ENCODE measurements around the gene FLT4.

The FLT4 gene

DNA sequence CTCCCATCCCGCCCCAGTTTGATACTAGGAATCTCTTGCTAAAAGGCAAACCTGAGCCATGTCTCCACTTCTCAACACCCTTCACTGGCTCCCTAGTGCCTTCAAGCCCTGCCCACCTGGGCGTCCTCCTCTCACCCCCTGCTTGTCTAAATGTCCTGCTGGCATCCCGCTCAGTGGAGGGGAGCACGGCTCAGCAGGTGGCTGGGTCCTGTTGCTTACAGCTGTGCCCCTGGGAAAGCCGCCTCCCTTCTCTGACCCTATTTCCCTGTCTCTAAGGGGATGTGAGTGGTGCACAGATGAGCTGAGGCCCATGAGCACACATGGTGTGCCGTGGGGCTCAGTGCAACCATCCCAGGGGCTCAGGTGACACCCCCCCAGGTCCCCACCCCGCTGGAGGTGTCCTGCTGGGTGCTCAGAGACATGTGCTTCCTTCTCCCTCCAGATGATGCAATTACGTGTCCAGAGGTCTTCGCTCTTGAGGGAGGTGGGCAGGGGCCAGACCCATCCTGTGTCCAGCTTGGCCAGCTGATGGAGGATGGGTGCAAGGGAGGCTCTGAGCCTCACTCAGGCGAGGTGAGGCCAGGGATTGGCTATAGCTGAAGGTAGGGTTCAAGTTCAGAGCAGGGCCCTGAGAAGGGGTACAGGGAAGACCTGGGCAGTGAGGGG, 24.1 kb downstream of the FLT4 start:
- no peak for DNase-seq

DNA sequence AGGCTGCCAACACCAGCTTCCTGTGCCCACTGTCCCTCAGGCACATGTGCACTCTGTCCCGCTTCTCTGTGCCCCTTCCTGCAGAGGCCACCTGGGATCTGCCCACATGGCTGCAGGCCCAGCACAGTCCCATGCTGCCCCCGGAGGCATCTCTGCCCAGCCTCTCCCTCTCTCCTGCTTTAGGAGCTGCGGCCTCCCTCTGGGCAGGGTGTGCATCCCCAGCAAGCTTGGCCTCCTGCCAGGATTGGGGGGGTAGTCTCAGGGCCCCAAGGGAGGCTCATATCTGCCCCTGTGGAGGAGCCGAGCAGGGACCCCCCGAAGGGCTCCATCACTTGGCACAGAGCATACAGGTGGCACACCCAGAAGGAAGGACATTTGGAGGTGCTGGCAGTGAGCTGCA, 24.8 kb downstream of the FLT4 start:
- DNase-seq: no peak

DNA sequence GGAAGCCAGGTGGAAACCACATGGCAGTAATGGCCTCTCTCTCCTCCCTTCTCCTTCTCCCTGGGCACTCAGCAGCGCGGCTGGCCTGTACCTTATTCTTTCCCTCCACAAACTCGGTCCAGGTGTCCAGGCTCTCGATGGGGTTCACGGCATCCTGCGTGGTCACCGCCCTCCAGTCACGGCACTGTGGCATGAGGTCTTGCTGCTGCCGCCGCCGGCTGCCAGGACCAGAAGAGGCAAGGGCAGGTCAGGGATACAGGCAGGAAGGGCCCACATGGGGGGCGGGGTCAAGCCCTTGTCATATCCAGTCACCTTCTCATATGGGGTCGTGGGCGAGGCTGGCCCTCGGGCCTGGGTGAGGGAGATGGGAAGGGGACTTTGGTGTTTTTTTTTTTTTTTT, 25.6 kb downstream of the FLT4 start:
- no peak for DNase-seq

DNA sequence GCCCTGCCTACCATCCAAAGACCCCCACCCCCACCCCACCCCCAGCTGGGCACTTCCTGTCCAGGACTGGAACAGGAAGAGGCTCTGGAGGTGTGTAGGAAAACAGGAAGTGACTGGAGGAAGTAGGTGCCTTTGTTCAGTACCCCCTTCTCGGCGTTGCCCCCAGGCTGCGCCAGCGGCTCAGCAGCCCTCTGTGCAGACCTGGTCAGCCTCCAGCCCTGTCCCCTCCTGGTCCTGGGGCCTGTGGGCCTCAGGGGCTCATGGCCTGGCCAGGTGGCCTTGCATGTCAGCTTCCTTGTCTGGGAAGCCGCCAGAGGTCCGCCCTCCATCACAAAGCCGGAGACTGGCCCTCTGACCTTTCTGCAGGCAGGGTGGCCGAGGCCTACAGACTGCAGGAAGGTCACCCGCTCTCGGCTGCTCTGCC, 26.0 kb downstream of the FLT4 start:
- no peak for DNase-seq

DNA sequence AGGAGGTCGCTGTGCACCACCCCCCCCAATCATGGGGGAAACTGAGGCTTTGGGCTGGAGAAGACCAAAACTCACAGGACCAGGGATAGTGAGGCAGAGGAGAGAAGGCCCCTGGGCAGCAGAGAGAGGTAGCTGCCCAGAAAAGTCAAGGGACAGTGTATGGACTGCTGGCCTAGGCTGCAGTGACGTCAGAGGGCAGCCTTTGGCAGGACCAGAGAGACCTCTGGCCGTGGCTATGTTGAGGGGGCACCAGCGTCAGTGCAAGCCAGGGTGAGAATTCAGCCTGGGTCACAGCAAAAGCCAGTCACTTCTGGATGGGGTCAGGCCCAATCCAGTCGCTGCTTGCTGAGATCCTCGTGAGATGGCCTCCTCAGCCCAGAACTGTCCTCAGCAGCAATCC, 26.5 kb downstream of the FLT4 start:
- no peak for DNase-seq

DNA sequence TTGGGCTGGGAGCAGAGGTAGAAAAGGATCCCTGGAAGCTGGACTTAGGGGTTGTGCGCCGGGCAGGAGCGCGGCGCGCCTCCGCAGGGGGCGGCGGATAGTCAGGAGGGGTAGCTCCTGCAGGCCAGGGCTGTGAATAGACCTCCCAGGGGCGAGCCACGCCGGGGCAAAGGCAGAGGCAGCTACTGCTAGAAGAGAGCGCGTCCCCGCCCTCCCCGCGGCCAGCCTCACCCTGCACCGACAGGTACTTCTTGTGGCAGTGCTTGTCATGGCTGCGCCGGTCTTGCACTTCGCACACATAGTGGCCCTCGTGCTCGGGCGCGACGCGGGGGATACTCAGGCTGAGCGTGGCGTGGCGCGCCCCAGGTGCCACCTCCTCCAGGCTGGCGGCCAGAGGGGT, 28.1 kb downstream of the FLT4 start:
- no peak for DNase-seq

DNA sequence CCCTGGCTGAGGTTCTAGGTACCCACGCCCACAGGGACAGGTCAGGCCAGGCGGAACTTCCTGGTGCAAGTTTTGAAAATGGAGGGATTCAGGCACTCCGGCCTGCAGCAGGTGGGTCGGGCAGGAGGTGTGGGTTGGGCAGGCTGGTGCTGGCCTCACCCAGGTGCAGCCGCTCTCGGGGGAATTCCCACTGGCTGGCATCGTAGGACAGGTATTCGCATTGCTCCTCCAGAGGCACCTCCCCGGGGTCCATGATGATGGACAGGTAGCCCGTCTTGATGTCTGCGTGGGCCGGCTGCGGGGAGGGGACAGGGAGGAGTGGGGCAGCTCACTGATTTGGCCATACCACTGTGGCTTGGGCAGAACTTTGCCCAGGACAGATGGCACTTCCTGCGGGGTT, 29.4 kb downstream of the FLT4 start:
- no peak for DNase-seq

DNA sequence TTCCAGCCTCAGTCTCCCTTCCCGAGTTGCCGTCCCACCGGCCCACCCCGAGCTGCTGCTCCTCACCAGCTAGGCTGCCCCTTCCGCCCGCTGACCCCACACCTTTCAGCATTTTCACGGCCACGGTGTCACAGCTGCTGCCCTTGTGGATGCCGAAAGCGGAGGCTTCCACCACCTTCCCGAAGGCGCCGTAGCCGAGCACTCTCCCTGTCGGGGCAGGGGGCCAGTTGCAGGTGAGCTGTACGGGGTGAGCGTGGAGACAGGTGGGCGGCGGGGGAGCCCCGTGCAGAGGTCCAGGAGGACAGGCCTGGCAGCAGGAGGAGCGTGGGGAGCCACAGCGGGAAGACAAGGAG, 29.9 kb downstream of the FLT4 start:
- no peak for DNase-seq

DNA sequence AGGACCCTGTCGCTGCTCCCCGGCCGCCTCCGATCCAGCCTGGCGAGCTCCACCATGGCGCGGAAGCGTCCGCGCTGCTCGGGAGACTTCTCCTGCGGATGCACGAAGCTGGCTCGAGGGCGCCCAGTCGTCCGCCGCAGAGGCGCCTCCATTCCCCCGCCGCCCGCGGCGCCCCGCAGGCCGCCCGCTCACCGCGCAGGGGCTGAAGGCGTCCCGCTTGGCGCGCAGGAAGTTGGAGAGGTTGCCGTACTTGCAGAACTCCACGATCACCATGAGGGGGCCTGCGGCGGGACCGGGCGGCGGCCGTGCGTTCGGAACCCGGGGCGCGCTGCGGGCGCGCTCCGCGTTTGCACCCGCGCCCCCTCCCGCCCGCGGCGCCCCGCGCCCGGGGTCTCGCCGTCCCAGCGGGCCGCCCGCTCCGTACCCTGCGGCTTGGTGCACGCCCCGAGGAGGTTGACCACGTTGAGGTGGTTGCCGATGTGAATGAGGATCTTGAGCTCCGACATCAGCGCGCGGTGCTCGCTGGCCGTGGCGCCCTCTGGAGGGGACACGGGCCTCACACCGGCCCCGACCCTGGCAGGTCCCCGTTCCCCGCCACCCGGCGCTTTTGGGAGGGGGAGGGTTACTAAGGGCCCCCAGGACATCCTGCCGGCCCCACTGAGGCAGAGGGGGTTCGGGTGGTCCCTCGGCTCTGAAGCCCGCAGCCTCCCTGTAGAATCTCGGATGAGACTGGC, 30.4 kb downstream of the FLT4 start:
- DNase-seq: peak; percentile 23 to 40

DNA sequence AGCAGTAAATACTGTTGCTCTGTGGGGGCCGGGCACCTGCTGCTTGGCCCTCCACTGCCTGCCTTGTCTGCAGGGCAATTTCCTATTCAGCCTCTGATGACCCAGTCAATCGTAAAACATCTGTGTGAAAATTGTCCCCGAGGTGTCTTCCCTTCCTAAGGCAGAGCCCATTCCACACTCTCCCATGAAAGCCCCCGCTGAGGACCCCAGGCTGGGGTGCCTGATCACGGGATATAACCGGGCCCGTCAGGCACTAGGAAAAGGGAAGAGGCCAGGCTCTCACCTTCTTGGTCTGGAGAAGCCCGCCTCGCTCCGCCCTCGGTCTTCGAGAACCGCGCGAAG, 30.9 kb downstream of the FLT4 start:
- no peak for DNase-seq

DNA sequence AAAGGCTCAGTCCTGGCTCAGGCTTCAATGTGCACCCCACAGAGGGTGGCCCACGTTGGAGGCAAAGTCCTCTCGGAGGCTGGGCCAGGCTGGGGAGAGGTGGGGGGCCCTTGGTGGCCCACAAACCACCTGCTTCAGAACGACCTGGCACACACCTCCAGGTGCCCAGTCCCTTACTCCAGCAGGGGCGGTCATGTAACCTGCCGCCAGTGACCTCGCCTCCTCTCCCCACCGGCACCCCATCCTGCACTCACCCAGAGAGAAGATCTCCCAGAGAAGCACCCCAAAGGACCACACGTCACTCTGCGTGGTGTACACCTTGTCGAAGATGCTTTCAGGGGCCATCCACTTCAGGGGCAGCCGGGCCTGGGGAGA, 35.6 kb downstream of the FLT4 start:
- no peak for DNase-seq

DNA sequence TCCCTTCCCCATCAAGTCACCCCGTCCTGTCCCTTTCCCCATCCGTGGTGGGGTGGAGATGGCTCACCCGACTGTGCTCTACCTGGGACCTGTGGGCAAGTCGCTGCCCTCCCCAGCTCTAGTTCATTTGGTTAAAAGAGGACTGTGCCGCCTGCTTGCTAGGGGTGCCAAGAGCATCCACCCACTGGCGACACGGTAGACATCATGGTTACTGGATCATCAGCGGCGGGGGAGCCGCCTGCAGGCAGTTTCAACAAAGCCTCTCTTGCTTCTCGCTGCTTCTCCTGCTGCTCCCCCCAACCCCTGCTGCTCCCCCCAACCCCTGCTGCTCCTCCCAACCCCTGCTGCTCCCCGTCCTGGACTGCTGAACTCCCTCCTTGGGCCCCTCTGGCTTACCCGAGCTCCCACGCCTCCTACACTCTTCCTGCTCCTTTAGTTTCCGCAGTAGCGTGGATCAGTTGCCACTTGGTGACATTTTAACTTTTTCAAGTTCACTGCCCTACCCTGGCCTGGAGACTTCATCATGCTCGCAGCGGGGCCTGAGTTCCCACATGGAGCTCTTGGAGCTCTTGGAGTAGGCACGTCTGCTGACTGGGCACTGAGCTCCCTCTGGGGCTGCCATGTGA, 36.1 kb downstream of the FLT4 start:
- DNase-seq: no peak

DNA sequence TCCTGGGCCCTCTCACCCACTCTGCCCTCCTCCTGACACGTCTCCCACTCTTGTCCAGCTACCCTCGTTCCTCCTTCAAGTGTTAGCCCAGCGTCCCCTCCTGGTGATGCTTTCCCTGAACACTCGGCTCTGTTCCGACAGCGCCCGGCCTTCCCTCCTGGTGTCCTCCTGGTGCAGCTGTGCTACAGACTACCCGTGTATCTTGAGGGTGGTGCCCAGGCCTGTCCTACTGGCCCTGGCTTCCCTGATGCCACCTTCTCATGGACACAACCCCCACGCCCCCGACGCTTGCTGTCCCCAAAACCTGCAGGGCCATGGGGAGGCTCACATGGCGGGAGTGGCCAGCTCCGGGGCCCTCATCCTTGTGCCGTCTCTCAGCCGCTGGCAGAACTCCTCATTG, 36.7 kb downstream of the FLT4 start:
- DNase-seq: no peak

DNA sequence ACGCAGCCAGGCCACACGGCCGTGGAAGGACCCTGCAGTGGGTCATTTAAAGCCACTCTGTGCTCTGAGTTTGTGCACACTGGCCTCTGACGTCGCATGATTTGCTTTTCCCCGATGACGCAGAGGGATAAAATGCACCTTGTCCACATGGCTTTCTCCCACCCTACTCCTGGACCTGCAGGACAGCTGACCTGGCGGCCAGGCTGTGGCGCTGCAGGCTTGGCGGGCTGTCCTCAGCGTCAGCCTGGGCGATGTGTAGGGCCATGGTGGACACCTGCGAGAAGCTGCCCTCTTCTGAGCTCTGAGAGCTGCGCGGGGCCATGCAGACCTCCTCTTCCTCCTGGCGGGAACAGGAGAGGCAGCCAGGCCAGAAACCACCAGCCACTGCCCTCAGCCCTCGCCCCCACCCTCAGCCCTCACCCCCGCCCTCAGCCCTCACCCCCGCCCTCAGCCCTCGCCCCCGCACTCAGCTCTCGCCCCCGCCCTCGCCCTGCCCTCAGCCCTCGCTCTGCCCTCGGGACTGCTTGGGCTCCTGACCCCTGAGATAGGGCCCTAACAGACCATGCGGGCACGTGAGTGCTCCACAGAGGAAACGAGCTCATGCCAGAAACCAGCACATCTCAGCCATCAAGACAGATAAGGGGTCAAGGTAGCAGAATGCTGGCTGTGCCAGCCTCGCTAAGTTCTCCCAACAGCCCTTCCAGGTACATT, 38.1 kb downstream of the FLT4 start:
- DNase-seq: no peak

DNA sequence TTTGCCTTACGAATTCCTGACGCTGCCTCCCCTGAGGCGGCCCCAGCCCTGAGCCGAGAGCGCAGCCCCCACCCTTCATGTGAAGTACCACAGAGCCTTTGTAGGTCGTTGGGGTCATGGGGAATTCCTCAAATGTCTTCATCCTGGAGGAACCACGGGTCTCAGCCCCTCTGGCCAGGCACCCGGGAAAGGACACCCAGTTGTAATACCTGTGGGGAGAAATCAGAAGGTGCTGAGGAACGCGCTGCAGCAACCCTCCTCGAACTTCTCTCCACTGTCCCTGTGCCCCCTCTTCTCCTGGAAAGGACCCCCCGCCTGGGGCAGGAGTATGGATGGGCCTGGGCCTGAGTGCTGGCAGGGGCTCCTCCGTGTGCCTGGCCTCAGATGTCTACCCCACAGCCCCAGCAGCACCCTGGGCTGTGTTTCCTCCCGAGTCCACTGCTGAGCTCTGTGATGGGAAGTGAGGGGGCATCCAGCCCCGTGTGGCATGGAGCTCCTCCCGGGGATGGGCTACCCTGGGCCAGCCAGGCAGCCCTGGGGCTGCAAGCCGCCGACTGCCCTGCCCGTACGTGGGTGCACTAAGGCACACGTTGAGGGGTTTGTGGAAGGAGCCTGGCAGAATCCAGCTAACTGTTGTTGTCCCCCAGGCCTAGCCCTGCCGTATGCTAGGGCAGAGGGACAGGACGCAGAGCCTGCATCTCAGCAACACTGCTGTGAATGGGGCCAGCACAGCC, 39.4 kb downstream of the FLT4 start:
- DNase-seq: no peak

DNA sequence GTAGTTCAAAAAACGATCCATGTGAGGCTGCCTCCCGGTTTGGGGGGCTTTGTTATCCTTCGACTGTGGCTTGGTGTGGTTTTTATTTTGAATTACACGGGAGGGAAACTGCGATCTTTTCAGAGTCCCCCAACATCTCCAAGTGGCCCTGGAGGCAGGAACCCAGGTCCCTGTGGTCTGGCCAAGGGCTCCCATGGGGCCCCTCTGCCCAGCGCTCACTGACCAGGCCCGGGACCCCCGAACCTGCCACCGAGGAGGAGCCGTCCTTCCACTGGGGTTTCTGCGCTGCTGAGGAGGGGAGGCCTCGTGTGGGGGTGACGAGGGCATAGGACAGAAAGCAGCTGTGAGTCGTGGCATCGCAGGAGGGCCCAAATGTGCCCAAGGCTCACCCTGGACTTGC, 40.0 kb downstream of the FLT4 start:
- no peak for DNase-seq

DNA sequence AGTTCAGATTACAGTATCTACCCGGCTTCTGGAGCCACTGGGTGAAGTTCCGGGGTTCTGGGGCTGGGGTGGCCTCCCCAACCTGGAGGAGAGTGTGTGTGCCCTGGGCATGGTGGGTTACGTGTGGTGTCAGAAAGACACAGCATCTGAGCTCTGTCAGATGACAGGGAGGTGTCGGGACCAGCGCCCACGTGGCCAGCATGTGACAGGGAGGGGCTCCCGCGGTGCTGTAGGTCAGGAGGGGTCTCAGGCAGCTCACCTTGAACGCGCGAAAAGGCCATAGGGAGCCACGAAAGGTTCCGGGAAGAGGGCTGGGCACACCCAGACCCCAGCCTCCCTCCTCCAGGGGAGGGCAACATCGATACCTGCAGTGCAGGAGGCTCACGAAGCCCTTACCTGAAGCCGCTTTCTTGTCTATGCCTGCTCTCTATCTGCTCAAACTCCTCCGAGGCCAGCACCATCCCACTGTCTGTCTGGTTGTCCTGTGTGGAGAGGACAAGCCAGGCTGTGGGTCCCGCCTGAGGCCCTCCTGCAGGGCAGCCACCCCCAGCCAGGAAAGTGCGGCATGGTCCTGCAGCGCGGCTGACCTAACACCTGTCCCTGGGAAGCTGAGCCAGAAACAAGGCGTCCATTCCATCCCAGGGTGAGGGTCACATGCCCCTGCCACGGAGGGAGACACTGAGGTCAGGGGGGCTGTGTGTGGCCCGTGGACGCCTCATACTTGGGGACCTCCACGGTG, 40.7 kb downstream of the FLT4 start:
- DNase-seq: no peak

DNA sequence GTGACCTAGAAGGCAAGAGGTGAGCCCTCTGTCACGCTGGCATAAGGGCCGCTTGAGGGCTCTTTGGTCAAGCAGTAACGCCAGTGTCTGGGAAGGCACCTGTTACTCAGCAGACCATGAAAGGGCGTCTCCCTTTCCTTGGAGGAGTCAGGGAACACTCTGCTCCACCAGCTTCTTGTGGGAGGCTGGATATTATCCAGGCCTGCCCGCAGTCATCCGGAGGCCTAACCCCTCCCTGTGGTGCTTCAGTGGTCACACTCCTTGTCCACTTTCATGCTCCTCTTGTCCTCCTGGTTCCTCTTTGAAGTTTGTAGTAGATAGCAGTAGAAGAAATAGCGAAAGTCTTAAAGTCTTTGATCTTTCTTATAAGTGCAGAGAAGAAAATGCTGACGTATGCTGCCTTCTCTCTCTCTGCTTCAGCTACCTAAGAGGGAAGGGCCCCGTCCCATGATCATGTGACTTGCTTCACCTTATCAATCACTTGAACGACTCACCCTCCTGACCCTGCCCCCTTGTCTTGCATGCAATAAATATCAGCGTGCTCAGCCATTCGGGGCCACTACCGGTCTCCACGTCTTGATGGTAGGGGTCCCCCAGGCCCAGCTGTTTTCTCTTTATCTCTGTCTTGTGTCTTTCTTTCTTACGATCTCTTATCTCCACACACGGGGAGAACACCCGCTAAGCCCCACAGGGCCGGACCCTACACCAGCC, 41.4 kb downstream of the FLT4 start:
- no peak for DNase-seq

DNA sequence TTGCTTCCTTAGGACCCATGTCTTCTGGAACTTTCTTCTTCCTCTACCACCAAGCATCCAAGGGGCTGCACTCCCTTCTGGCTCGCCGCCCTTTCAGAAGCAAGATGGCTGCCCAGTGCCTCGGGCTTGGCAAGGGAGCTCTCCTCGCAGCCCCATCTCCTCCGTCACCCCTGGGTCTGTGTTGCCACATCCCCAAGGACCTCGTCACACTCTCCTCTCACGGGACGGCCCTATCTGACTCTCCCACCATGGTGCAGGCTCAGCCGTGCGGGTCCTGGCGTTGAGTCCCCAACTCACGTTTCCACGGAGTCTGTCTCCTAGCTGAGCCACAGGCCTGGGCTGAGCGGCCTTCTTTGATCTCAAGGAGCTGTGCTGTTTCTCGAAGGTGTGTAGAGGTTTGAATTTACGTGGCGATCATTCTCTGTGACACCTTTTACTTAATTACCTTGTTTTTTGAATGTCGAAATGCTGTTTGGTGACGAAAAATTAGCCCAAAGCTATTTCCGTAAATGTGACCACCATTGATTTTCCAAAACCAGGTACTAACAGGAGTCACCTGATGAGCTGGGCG, 43.1 kb downstream of the FLT4 start:
- no peak for DNase-seq

DNA sequence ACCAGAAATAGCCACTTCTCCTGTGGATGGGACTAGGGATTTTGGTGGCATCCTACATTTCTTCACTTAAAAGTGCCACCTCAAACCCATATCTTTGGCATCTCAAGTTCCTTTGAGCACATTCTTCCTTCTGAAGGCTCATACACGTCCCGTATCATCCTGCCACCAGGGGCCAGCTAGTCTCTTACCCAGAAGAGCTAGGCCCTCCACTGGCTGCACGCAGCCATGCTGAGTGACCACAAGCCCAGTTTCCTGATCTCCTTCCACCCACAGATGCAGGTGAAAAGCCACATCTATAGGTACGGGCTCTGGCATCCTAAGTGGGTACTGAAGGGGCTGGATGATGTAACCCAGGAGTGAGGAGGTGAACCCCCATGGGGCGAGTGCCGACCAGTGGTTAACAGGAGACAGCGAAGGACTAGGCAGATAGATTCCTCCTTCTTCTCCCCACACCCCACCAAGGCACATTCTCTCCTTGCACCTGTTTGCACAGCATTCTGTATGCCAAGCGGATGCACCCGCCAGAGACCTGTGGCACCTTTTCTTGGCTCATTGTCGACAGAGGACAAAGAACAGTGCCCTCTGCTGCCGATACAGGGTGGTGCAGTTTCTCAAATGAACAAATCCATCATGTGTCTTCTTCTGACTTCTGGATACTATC, 43.7 kb downstream of the FLT4 start:
- peak; percentile 33 to 63 for DNase-seq

DNA sequence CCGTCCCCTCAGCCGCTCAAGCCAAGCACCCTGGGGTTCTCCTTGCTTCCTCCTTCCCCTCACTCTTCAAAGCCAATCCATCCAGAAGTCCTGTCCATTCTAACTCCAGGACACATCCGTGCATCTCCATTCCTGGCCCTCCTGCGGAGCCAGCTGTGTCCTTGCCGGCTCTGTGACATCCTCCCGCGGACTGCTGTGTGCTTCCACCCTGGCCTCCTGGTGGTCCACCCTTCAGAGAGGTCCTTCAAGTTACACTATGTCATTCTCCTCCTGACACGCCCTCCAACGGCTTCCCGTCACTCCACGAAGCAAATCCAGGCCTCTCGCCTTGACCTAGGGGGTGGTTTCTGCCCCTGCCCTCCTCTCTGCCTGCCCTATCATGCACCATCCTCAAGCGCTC, 45.1 kb downstream of the FLT4 start:
- no peak for DNase-seq
